ENCODE measurements around the gene USP26. TPM values are rescaled to one million over a fixed set of nuclear protein-coding genes. Genes with fewer than 3 reads are reported as not detected.
"Not testable (repeated sequence)": the region's sequence is repeated elsewhere in the genome, so short reads cannot be mapped to it uniquely, and the experiment has no call there.

Gene USP26
- total and polyA plus RNA-seq, 12 donors: not detected

DNA sequence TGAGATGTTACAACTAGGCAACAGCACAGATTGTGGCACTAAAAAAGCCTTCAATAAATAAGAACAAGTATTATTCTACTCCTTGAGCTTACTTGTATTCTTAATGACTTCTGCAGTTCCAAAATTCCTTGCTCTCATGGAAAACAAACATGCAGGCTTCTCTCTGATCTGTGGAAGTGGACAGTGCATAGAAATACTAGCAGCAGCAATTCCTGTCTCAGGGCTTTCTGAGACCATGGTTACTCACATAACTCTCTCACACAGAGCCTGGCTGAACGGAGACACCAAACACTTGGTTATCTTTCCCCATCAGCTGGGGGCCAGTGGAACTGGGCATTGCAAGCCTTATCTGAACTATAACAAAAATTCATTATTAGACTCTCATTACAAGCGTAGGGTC, 106.1 kb downstream of the USP26 start:
- 69 to 77% methylated on average over 2 of the region's 2 CpGs for WGBS, 2 donors
- no peak for DNase-seq

DNA sequence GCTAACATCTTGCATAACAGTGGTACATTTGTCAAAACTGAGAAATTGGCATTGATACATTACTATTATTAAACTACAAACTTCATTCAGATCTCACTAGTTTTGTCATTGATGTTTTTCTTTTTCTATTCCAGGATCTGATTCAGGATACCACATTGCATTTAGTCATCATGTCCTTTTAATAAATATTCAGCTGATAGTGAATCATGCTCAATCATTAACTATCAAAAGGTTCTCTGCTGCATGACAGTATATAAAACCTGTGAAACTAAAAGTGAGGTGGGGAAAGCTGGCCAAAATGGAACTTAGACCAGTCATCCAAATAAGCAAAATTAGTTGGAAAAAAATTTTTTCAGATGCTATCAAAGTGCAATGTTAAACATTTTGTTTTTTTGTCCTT, 110.4 kb downstream of the USP26 start:
- H3K9me3 ChIP-seq: no peaks in the 10 kb centered on the region
- intact Hi-C loops (cut with DNase I): loop anchor here in 1 of 10 donors (5.0 kb wide), 1 partner anchor 686 kb away; no protein-coding TSS in a partner anchor
- peaks cover 0 to 40% (median 0%) of the 10 kb centered on the region in 7 donors for H3K27me3 ChIP-seq
- ATAC-seq (no peak), DNase-seq (no peak)
- H3K27ac ChIP-seq: no peak overlapping the region
- TF ChIP-seq, protein P1, sequence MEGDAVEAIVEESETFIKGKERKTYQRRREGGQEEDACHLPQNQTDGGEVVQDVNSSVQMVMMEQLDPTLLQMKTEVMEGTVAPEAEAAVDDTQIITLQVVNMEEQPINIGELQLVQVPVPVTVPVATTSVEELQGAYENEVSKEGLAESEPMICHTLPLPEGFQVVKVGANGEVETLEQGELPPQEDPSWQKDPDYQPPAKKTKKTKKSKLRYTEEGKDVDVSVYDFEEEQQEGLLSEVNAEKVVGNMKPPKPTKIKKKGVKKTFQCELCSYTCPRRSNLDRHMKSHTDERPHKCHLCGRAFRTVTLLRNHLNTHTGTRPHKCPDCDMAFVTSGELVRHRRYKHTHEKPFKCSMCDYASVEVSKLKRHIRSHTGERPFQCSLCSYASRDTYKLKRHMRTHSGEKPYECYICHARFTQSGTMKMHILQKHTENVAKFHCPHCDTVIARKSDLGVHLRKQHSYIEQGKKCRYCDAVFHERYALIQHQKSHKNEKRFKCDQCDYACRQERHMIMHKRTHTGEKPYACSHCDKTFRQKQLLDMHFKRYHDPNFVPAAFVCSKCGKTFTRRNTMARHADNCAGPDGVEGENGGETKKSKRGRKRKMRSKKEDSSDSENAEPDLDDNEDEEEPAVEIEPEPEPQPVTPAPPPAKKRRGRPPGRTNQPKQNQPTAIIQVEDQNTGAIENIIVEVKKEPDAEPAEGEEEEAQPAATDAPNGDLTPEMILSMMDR (IDR thresholded peaks at IDR 0.05): no peak
- no peaks in the 10 kb centered on the region for H3K36me3 ChIP-seq
- no peaks in the 10 kb centered on the region for H3K4me1 ChIP-seq
- no peak overlapping the region for H3K4me3 ChIP-seq

More for the DNA sequence above, 106.1 kb downstream of the USP26 start:
- no peak for ATAC-seq
- Histone ChIP-seq H3K36me3 (no peaks in the 10 kb centered on the region), H3K4me1 (no peaks in the 10 kb centered on the region), H3K4me3 (no peak overlapping the region), H3K27me3 (peaks cover 0 to 64% (median 0%) of the 10 kb centered on the region in 7 donors), H3K9me3 (no peaks in the 10 kb centered on the region), H3K27ac (no peak overlapping the region)
- intact Hi-C loops (cut with DNase I): no loop called here
- TF ChIP-seq, protein P1 (IDR thresholded peaks at IDR 0.05): no peak

DNA sequence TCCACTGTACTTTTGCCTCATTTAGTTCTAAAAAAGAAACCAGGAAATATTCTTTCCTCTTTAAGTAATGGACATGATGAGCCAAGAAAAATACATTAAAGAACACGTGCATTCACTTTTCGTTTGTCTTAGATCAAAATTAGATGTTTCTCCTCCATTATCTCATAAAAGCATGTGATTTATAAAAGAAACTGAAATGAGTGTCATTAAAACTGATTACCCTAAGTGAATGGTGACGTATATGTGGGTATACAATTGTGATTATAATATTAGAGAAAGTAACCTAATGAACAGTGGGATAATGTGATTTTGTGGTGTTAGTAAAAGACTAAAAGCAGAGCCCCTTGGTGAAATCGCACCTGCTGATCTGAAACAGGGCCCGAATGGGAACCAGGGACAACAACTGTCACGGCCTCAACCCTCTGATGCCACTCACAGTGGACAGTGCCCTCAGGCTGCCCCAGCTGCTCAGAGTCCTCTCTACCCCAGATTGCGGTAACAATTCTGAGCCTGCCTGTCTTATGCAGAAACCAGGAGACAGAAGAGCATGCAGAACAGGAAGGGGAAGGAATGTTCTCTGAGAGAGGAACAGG, 112.8 kb downstream of the USP26 start:
- intact Hi-C loops (cut with DNase I): no loop called here
- Histone ChIP-seq H3K4me3 (no peak overlapping the region), H3K27ac (no peak overlapping the region), H3K4me1 (no peaks in the 10 kb centered on the region), H3K9me3 (no peaks in the 10 kb centered on the region), H3K36me3 (no peaks in the 10 kb centered on the region), H3K27me3 (peaks cover 0 to 24% (median 0%) of the 10 kb centered on the region in 7 donors)
- TF ChIP-seq, protein P1 (IDR thresholded peaks at IDR 0.05): no peak
- ATAC-seq (no peak), DNase-seq (no peak)
- 79 to 83% methylated on average over 7 of the region's 7 CpGs for WGBS, 2 donors

DNA sequence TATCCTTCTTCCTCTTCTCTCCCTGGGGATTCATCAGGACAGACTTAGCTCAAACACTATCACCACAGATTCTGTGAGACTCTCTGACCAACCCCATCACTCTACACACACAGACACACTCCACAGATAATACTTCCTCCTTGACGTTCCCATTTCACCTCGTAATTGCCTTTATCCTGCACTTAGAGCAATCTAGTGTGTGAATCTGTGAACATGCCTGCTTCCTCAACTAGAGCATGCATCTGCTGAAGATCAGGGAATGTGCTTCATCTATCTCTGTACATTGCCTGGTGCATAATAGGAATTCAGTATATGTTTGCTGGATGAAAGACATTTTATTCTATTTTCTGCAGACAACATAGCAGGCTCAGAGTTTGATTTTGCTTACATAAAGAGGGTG, 113.4 kb downstream of the USP26 start:
- intact Hi-C loops (cut with DNase I): no loop called here

DNA sequence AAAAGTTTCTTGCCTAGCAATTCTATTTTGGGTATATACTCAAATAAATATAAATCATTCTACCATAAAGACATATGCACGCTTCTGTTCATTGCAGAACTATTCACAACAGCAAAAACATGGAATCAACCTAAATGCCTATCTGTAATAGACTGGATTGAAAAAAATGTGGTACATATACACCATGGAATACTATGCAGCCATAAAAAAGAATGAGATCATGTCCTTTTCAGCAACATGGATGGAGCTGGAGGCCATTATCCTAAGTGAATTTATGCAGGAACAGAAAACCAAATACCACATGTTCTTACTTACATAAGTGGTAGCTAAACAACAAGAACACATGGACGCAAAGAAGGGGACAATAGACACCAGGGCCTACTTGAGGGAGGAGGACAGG, 116.9 kb downstream of the USP26 start:
- WGBS, 2 donors: 95 to 100% methylated on average over 2 of the region's 2 CpGs
- ATAC-seq; intact Hi-C loops (cut with DNase I): not testable (repeated sequence)

More for the DNA sequence above, 113.4 kb downstream of the USP26 start:
- no peak overlapping the region for H3K4me3 ChIP-seq
- peaks cover 0 to 19% (median 0%) of the 10 kb centered on the region in 7 donors for H3K27me3 ChIP-seq
- DNase-seq (no peak), ATAC-seq (no peak)
- no peaks in the 10 kb centered on the region for H3K36me3 ChIP-seq
- H3K9me3 ChIP-seq: no peaks in the 10 kb centered on the region
- no peak overlapping the region for H3K27ac ChIP-seq
- no peaks in the 10 kb centered on the region for H3K4me1 ChIP-seq
- TF ChIP-seq, protein P1 (IDR thresholded peaks at IDR 0.05): no peak
- WGBS, 2 donors: 6 to 13% methylated on average over 2 of the region's 2 CpGs

More for the DNA sequence above, 116.9 kb downstream of the USP26 start:
- H3K27me3 ChIP-seq: peaks cover 0 to 19% (median 0%) of the 10 kb centered on the region in 7 donors
- H3K36me3 ChIP-seq, DNase-seq, H3K4me3 ChIP-seq, H3K9me3 ChIP-seq, H3K4me1 ChIP-seq, H3K27ac ChIP-seq: not testable (repeated sequence)

All from heart right ventricle (tissue), 16 donors.